ENCODE results near the gene PRR7.

The PRR7 gene

GRCh38 chr5:177449140-177450061 is 2.8 kb downstream of the PRR7 start:
- FAIRE-seq (no peak), DNase-seq (ENCODE audit: insufficient read length, low spot score) (no peak)

- FAIRE-seq (no peak), DNase-seq (ENCODE audit: insufficient read length, low spot score) (no peak)
These were observed 4.2 kb downstream of the PRR7 start for GRCh38 chr5:177450667-177451424.

GRCh38 chr5:177452688-177453638 is 6.3 kb downstream of the PRR7 start:
- no peak for DNase-seq (ENCODE audit: insufficient read length, low spot score)
- FAIRE-seq: no peak

GRCh38 chr5:177453852-177454396 is 7.3 kb downstream of the PRR7 start:
- FAIRE-seq: peak; percentile 82
- no peak for DNase-seq (ENCODE audit: insufficient read length, low spot score)

GRCh38 chr5:177454397-177455035 is 7.9 kb downstream of the PRR7 start:
- peak; percentile 95 for FAIRE-seq
- DNase-seq (ENCODE audit: insufficient read length, low spot score): peak; percentile 95

- peak; percentile 92 for FAIRE-seq
- peak; percentile 71 for DNase-seq (ENCODE audit: insufficient read length, low spot score)
These were observed 8.5 kb downstream of the PRR7 start for GRCh38 chr5:177455036-177455660.

- DNase-seq (ENCODE audit: insufficient read length, low spot score): peak; percentile 90
- FAIRE-seq: peak; percentile 84
These were observed 9.3 kb downstream of the PRR7 start for GRCh38 chr5:177455661-177456590.

GRCh38 chr5:177456591-177456964 is 10.0 kb downstream of the PRR7 start:
- DNase-seq (ENCODE audit: insufficient read length, low spot score) (no peak), FAIRE-seq (no peak)

- FAIRE-seq: peak; percentile 96
- DNase-seq (ENCODE audit: insufficient read length, low spot score): peak; percentile 99
These were observed 10.6 kb downstream of the PRR7 start for GRCh38 chr5:177456976-177457851.

GRCh38 chr5:177457852-177458681 is 11.5 kb downstream of the PRR7 start:
- FAIRE-seq: no peak
- no peak for DNase-seq (ENCODE audit: insufficient read length, low spot score)

GRCh38 chr5:177458912-177459350 is 12.3 kb downstream of the PRR7 start:
- DNase-seq (ENCODE audit: insufficient read length, low spot score) (no peak), FAIRE-seq (no peak)

- no peak for DNase-seq (ENCODE audit: insufficient read length, low spot score)
- FAIRE-seq: no peak
These were observed 12.7 kb downstream of the PRR7 start for GRCh38 chr5:177459357-177459756.

GRCh38 chr5:177459819-177460628 is 13.4 kb downstream of the PRR7 start:
- DNase-seq (ENCODE audit: insufficient read length, low spot score): no peak
- FAIRE-seq: no peak

- DNase-seq (ENCODE audit: insufficient read length, low spot score) (no peak), FAIRE-seq (peak; percentile 11)
These were observed 15.5 kb downstream of the PRR7 start for GRCh38 chr5:177462021-177462670.

- DNase-seq (ENCODE audit: insufficient read length, low spot score): no peak
- FAIRE-seq: no peak
These were observed 18.4 kb downstream of the PRR7 start for GRCh38 chr5:177465044-177465443.
